HG02678 (cell line): ENCODE results near the gene ACOT2.

Source experiments
- ATAC-seq: cut with Tn5 transposase; IDR thresholded peaks from one replicate; pipeline ENCODE4 v1.9.1; 2021; ENCODE audit warnings: mild to moderate bottlenecking, moderate library complexity; ENCODE audit not compliant: unreplicated experiment

Gene ACOT2

GRCh38 chr14:73613419-73613963 lies 44.5 kb downstream of the ACOT2 start:
- no peak for ATAC-seq

- ATAC-seq = no peak
These were observed 47.8 kb downstream of the ACOT2 start for GRCh38 chr14:73616831-73617230.

DNA sequence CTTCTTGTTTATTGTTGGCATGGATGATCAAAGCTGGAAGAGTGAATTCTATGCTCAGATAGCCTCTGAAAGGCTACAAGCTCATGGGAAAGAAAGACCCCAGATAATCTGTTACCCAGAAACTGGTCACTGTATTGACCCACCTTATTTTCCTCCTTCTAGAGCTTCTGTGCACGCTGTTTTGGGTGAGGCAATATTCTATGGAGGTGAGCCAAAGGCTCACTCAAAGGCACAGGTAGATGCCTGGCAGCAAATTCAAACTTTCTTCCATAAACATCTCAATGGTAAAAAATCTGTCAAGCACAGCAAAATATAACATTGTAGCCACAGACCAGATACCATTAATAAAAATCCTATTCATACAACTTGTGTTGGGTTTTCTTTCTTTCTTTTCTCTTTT lies 50.5 kb downstream of the ACOT2 start:
- ATAC-seq = no peak

DNA sequence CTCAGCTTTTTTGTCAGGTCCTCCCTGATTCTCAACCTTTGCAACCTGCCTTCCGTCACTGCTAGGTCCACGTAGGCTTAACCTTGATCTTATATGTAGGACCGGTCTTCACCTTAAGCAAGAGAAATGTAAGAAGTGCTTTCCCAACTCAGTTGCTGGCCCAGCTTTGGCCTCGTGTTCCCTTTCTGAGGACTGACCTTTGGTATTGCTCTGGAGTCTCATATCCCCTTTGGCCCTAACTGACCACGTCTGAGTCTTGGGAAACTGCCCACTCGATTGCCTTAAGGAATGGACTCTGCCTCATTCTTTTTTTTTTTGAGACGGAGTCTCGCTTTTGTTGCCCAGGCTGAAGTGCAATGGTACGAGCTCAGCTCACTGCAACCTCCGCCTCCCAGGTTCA lies 51.3 kb downstream of the ACOT2 start:
- ATAC-seq = no peak

GRCh38 chr14:73623504-73624054 lies 54.6 kb downstream of the ACOT2 start:
- ATAC-seq = no peak
